Activated CD4-positive, alpha-beta T cell treated with anti-CD3 and anti-CD28 coated beads, Interleukin-2, amount 50 U/mL, for 24 hours (primary cell): Measurements from ENCODE around the gene LRRTM4.

Experiments used
- DNase-seq, 2 donors: peaks; one replicate each; pipeline ENCODE4 v3.0.0-alpha.2; 2020; ENCODE audit warnings: low read depth in 1 of 2, low spot score in 1 of 2

LRRTM4 gene

GRCh38 chr2:77521931-77522470 lies at the start of gene LRRTM4:
LRRTM4 (minus strand) TSS chr2:77522376.
- DNase-seq: no peak

- no peak for DNase-seq
Measured at GRCh38 chr2:77571545-77571944, 49.4 kb upstream of the LRRTM4 start.

GRCh38 chr2:77567723-77568122 lies 45.5 kb upstream of the LRRTM4 start:
- DNase-seq: no peak

GRCh38 chr2:77566582-77566981 lies 44.4 kb upstream of the LRRTM4 start:
- no peak for DNase-seq

GRCh38 chr2:77566131-77566530 lies 44.0 kb upstream of the LRRTM4 start:
- DNase-seq: no peak

GRCh38 chr2:77552956-77553355 lies 30.8 kb upstream of the LRRTM4 start:
- no peak for DNase-seq

GRCh38 chr2:77538031-77538430 lies 15.9 kb upstream of the LRRTM4 start:
- DNase-seq: no peak

GRCh38 chr2:77522888-77523287 lies 712 bp upstream of the LRRTM4 start:
- no peak for DNase-seq

- DNase-seq: no peak
Measured at GRCh38 chr2:77521548-77521891, 656 bp downstream of the LRRTM4 start.

- no peak for DNase-seq
Measured at GRCh38 chr2:77520641-77521547, 1.3 kb downstream of the LRRTM4 start.

GRCh38 chr2:77519888-77520506 lies 2.2 kb downstream of the LRRTM4 start:
- DNase-seq: no peak

GRCh38 chr2:77519164-77519887 lies 2.9 kb downstream of the LRRTM4 start:
- DNase-seq: no peak

GRCh38 chr2:77518311-77518710 lies 3.9 kb downstream of the LRRTM4 start:
- no peak for DNase-seq

- DNase-seq: no peak
Measured at GRCh38 chr2:77513191-77513590, 9.0 kb downstream of the LRRTM4 start.

- DNase-seq: no peak
Measured at GRCh38 chr2:77512507-77512906, 9.7 kb downstream of the LRRTM4 start.

GRCh38 chr2:77508511-77508910 lies 13.7 kb downstream of the LRRTM4 start:
- DNase-seq: no peak

- DNase-seq: no peak
Measured at GRCh38 chr2:77507657-77508056, 14.5 kb downstream of the LRRTM4 start.

GRCh38 chr2:77488141-77488540 lies 34.0 kb downstream of the LRRTM4 start:
- no peak for DNase-seq

GRCh38 chr2:77487074-77487803 lies 34.9 kb downstream of the LRRTM4 start:
- DNase-seq: no peak

GRCh38 chr2:77484026-77484425 lies 38.1 kb downstream of the LRRTM4 start:
- DNase-seq: no peak

GRCh38 chr2:77479895-77480294 lies 42.3 kb downstream of the LRRTM4 start:
- no peak for DNase-seq
